Activated CD4-positive, alpha-beta T cell treated with anti-CD3 and anti-CD28 coated beads for 1 hour (primary cell): ENCODE data around the gene IL15.
"Not testable (repeated sequence)": the region's sequence is repeated elsewhere in the genome, so short reads cannot be mapped to it uniquely, and the experiment has no call there.

Experiments
- DNase-seq: peaks from one replicate; pipeline ENCODE4 v3.0.0-alpha.2; 2020

Gene IL15

GRCh38 chr4:141705747-141706377 lies 69.5 kb downstream of the IL15 start:
- DNase-seq, result no peak

- DNase-seq, result no peak
Measured at GRCh38 chr4:141706445-141706844, 70.1 kb downstream of the IL15 start.

- DNase-seq, result no peak
Measured at GRCh38 chr4:141711211-141711610, 74.8 kb downstream of the IL15 start.

GRCh38 chr4:141713185-141713584 lies 76.8 kb downstream of the IL15 start:
- DNase-seq, result no peak

GRCh38 chr4:141713771-141714445 lies 77.5 kb downstream of the IL15 start:
- DNase-seq, result no peak

- no peak for DNase-seq
Measured at GRCh38 chr4:141719585-141719984, 83.2 kb downstream of the IL15 start.

GRCh38 chr4:141721174-141721573 lies 84.8 kb downstream of the IL15 start:
- no peak for DNase-seq

GRCh38 chr4:141724646-141725045 lies 88.3 kb downstream of the IL15 start:
- no peak for DNase-seq

GRCh38 chr4:141727420-141727819 lies 91.0 kb downstream of the IL15 start:
- DNase-seq, result no peak

GRCh38 chr4:141730805-141731204 lies 94.4 kb downstream of the IL15 start:
- DNase-seq, result no peak

GRCh38 chr4:141731481-141731880 lies 95.1 kb downstream of the IL15 start:
- no peak for DNase-seq

- no peak for DNase-seq
Measured at GRCh38 chr4:141739636-141740035, 103.3 kb downstream of the IL15 start.

- no peak for DNase-seq
Measured at GRCh38 chr4:141746026-141746425, 109.6 kb downstream of the IL15 start.

- DNase-seq, result not testable (repeated sequence)
Measured at GRCh38 chr4:141751806-141752205, 115.4 kb downstream of the IL15 start.

GRCh38 chr4:141757287-141757686 lies 120.9 kb downstream of the IL15 start:
- no peak for DNase-seq

GRCh38 chr4:141759796-141760425 lies 123.5 kb downstream of the IL15 start:
- DNase-seq, result no peak

GRCh38 chr4:141761926-141762325 lies 125.5 kb downstream of the IL15 start:
- no peak for DNase-seq

- DNase-seq, result no peak
Measured at GRCh38 chr4:141763374-141763773, 127.0 kb downstream of the IL15 start.

GRCh38 chr4:141768954-141769353 lies 132.6 kb downstream of the IL15 start:
- DNase-seq, result no peak

- no peak for DNase-seq
Measured at GRCh38 chr4:141771889-141772830, 135.8 kb downstream of the IL15 start.

- no peak for DNase-seq
Measured at GRCh38 chr4:141772838-141773237, 136.5 kb downstream of the IL15 start.

- DNase-seq, result no peak
Measured at GRCh38 chr4:141782205-141782604, 145.8 kb downstream of the IL15 start.
